ENCODE results near the gene ZMYND15.

DNA sequence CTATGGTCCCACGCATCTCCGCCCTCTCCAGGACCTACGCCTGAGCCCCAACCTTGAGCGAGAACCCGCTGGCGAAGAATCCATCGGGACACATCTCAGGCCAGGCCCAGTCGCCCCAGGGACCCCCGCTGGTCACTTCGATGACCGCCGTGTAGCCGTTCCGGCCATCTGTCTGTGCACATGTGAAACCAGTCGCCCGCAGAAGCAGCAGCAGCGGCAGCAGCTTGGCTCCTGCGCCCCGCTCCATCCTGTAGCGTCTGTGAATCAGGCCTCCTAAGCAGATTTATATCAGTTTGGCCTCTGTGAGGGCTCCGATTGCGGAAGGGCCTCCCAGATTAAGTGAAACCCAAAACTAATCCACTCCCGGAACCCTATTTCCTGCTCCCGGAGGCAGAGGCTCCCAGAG is 46.5 kb downstream of the ZMYND15 start, which contains the start of gene VMO1:
- TF ChIP-seq, protein P1, sequence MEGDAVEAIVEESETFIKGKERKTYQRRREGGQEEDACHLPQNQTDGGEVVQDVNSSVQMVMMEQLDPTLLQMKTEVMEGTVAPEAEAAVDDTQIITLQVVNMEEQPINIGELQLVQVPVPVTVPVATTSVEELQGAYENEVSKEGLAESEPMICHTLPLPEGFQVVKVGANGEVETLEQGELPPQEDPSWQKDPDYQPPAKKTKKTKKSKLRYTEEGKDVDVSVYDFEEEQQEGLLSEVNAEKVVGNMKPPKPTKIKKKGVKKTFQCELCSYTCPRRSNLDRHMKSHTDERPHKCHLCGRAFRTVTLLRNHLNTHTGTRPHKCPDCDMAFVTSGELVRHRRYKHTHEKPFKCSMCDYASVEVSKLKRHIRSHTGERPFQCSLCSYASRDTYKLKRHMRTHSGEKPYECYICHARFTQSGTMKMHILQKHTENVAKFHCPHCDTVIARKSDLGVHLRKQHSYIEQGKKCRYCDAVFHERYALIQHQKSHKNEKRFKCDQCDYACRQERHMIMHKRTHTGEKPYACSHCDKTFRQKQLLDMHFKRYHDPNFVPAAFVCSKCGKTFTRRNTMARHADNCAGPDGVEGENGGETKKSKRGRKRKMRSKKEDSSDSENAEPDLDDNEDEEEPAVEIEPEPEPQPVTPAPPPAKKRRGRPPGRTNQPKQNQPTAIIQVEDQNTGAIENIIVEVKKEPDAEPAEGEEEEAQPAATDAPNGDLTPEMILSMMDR (IDR thresholded peaks at IDR 0.05; ENCODE audit: low read depth, low read length, poor library complexity, severe bottlenecking): no peak
- TF ChIP-seq EZH2phosphoT487 (IDR thresholded peaks at IDR 0.05; ENCODE audit: borderline replicate concordance, low read length): no peak

Measured in DOHH2 (cell line).